Measurements from ENCODE around the gene ADPRHL1.
"Not testable (repeated sequence)": the region's sequence is repeated elsewhere in the genome, so short reads cannot be mapped to it uniquely, and the experiment has no call there.

DNA sequence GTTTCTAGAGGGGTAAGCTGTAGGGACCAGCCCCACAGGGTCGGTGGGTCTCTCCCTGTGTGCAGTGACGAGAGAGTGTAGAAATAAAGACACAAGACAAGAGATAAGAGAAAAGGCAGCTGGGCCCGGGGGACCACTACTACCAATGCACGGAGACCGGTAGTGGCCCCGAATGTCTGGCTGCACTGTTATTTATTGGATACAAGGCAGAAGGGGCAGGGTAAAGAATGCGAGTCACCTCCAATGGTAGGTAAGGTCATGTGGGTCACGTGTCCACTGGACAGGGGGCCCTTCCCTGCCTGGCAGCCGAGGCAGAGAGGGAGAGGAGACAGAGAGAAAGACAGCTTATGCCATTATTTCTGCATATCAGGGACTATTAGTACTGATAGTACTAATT is 2.9 kb downstream of the ADPRHL1 start:
- TF ChIP-seq, protein P1, sequence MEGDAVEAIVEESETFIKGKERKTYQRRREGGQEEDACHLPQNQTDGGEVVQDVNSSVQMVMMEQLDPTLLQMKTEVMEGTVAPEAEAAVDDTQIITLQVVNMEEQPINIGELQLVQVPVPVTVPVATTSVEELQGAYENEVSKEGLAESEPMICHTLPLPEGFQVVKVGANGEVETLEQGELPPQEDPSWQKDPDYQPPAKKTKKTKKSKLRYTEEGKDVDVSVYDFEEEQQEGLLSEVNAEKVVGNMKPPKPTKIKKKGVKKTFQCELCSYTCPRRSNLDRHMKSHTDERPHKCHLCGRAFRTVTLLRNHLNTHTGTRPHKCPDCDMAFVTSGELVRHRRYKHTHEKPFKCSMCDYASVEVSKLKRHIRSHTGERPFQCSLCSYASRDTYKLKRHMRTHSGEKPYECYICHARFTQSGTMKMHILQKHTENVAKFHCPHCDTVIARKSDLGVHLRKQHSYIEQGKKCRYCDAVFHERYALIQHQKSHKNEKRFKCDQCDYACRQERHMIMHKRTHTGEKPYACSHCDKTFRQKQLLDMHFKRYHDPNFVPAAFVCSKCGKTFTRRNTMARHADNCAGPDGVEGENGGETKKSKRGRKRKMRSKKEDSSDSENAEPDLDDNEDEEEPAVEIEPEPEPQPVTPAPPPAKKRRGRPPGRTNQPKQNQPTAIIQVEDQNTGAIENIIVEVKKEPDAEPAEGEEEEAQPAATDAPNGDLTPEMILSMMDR (conservative IDR thresholded peaks at IDR 0.05): not testable (repeated sequence)
- not testable (repeated sequence) for TF ChIP-seq EZH2 (IDR thresholded peaks at IDR 0.05; ENCODE audit: low read depth)
